Gastrocnemius medialis (tissue), 4 donors: ENCODE measurements around the gene STX17. TPM values are rescaled to one million over a fixed set of nuclear protein-coding genes. Genes with fewer than 3 reads are reported as not detected.

ENCODE experiments used
- ATAC-seq, 2 donors: fragments of 150-250 bp; one replicate each; pipeline ENCODE4 v1.9.1; 2016
- DNase-seq, 2 donors: peaks; one replicate each; pipeline ENCODE4 v3.0.0-alpha.2; 2019
- H3K27ac ChIP-seq, 4 donors: fragments of 200-600 bp; sonication (generic); 1 replicate in 1 of 4; 2 replicates in 3 of 4; pipeline ENCODE4 v1.5.1; 2016 to 2018; ENCODE audit warnings: mild to moderate bottlenecking in 2 of 4, moderate library complexity in 1 of 4
- H3K27me3 ChIP-seq, 3 donors: fragments of 200-600 bp; sonication (generic) in 2 of 3; 1 replicate in 1 of 3; 2 replicates in 2 of 3; pipeline versions ENCODE4 v1.5.1 to v1.6.0; 2016 to 2019; ENCODE audit warnings: mild to moderate bottlenecking in 1 of 3, moderate library complexity in 1 of 3
- H3K36me3 ChIP-seq, 2 donors: fragments of 200-600 bp; sonication (generic) in 1 of 2; one replicate each; pipeline ENCODE4 v1.5.1; 2017 to 2018
- H3K4me1 ChIP-seq, 2 donors: fragments of 200-600 bp; sonication (generic) in 1 of 2; one replicate each; pipeline ENCODE4 v1.5.1; 2016 to 2017; ENCODE audit warnings: mild to moderate bottlenecking in 2 of 2
- H3K4me3 ChIP-seq, 4 donors: fragments of 200-600 bp; sonication (generic) in 3 of 4; 1 replicate in 1 of 4; 2 replicates in 3 of 4; pipeline ENCODE4 v1.5.1; 2016 to 2019; ENCODE audit warnings: mild to moderate bottlenecking in 2 of 4
- H3K9me3 ChIP-seq, 3 donors: fragments of 200-600 bp; sonication (generic) in 2 of 3; 1 replicate in 1 of 3; 2 replicates in 2 of 3; pipeline ENCODE4 v1.5.1; 2016 to 2019
- POLR2A ChIP-seq, 2 donors: fragments of 450-650 bp; IDR thresholded peaks; one replicate each; pipeline ENCODE4 v1.6.1; 2017; ENCODE audit warnings: antibody characterized with exemption in 2 of 2, mild to moderate bottlenecking in 2 of 2, moderate library complexity in 2 of 2
- in situ Hi-C, 4 donors: fragments of 200-750 bp; cut with MboI; loops; one replicate each; pipeline versions ENCODE4 v1.15.0 to v1.8.0; 2017; ENCODE audit warnings: low sequenced_read_pairs in 4 of 4
- intact Hi-C: fragments of 100-400 bp; cut with DNase I; formaldehyde crosslinking; loops from one replicate; pipeline ENCODE4 v1.15.1; 2023; ENCODE audit warnings: low total_unique reads
- total RNA-seq, 4 donors: library from RNA; depleted of rRNA; stranded (reverse); fragments of >200 nt; gene quantifications; one replicate each; pipeline versions ENCODE4 v1.1.0 to v1.2.3, GENCODE V29; 2016
- TF ChIP-seq, protein P1 (sequence below), 5 experiments: fragments of 450-650 bp in 3 of 5; fragments of 200-600 bp in 2 of 5; sonication (generic) in 2 of 5; IDR thresholded peaks in 4 of 5; conservative IDR thresholded peaks in 1 of 5; 1 replicate in 4 of 5; 2 replicates in 1 of 5; pipeline ENCODE4 v1.5.1; 2016 to 2019; ENCODE audit warnings: antibody characterized with exemption in 5 of 5, mild to moderate bottlenecking in 3 of 5, moderate library complexity in 3 of 5

STX17 gene
- total RNA-seq, 4 donors from 2014 or later: 25.3 to 34.4 (median 31.6) TPM

DNA sequence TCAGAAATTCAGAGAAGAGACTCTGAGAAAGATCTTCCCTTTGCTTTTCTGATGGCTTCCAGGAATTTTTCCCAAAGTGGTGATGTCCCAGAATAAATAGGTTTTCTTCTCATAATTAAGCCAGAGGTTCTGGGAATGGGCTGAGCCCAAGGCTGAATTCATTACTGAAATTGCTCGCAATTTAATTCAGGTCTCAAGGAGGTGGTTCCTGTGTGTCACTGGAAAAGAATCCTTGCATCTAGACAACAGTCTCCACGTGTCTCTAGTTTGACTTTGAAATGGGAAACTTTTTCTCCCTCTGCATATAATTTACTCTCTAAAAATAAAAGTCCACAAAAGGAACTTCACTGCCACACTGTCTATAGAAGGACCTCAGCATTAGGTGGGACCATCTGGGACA is 27.8 kb upstream of the STX17 start:
- Histone ChIP-seq H3K9me3 (no peaks in the 10 kb centered on the region), H3K36me3 (no peaks in the 10 kb centered on the region), H3K27me3 (no peaks in the 10 kb centered on the region), H3K27ac (no peak overlapping the region), H3K4me3 (no peak overlapping the region), H3K4me1 (no peaks in the 10 kb centered on the region)
- ATAC-seq: no peak
- no peak for TF ChIP-seq POLR2A (IDR thresholded peaks at IDR 0.05)
- TF ChIP-seq, protein P1, sequence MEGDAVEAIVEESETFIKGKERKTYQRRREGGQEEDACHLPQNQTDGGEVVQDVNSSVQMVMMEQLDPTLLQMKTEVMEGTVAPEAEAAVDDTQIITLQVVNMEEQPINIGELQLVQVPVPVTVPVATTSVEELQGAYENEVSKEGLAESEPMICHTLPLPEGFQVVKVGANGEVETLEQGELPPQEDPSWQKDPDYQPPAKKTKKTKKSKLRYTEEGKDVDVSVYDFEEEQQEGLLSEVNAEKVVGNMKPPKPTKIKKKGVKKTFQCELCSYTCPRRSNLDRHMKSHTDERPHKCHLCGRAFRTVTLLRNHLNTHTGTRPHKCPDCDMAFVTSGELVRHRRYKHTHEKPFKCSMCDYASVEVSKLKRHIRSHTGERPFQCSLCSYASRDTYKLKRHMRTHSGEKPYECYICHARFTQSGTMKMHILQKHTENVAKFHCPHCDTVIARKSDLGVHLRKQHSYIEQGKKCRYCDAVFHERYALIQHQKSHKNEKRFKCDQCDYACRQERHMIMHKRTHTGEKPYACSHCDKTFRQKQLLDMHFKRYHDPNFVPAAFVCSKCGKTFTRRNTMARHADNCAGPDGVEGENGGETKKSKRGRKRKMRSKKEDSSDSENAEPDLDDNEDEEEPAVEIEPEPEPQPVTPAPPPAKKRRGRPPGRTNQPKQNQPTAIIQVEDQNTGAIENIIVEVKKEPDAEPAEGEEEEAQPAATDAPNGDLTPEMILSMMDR (IDR thresholded peaks at IDR 0.05 in 4 of 5, conservative IDR thresholded peaks at IDR 0.05 in 1 of 5): no peak
- intact Hi-C loops (no loop called here), in situ Hi-C loops (no loop called here)
- no peak for DNase-seq

DNA sequence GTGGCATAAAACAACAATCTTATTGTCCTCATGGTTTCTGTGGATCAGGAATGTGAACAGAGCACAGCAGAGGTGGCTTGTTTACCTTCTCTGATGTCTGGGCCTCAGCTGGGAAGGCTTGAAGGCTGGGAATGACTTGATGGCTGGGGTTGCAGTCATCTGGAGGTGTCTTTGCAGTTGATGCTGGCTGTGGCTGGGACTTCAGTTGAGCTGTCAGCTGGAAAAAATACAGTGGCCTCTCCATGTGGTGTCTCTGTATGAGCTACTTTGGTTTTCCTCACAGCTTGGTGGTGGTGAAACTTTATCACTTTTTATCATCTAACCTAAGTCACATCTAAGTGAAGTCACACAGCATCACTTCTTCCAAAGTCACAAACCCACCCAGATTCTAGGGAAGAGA is 24.7 kb upstream of the STX17 start:
- intact Hi-C loops: no loop called here
- in situ Hi-C loops: no loop called here

DNA sequence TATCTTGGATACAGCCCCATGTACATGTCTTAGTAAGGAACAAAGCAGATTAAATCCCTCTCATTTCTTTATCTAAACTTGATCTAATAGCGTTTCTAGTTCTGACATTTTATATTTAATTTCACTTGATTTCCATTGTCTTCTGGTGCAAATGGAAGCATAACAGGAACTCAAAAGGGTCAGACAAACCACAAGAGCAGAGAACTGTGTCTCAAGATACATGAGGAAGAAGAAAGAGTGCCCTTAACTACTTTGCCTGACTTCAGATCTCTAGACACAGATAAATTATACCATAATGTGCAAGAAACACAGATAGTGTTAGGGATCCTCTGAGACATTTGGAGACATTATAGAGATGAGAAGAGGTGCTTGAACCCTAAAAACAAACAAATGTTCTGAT is 20.7 kb upstream of the STX17 start:
- TF ChIP-seq POLR2A (IDR thresholded peaks at IDR 0.05): no peak
- TF ChIP-seq, protein P1 (IDR thresholded peaks at IDR 0.05 in 4 of 5, conservative IDR thresholded peaks at IDR 0.05 in 1 of 5): no peak
- intact Hi-C loops (no loop called here), in situ Hi-C loops (no loop called here)
- Histone ChIP-seq H3K36me3 (no peaks in the 10 kb centered on the region), H3K9me3 (no peaks in the 10 kb centered on the region), H3K27me3 (no peaks in the 10 kb centered on the region), H3K4me3 (no peak overlapping the region), H3K27ac (no peak overlapping the region), H3K4me1 (no peaks in the 10 kb centered on the region)
- no peak for DNase-seq
- ATAC-seq: no peak

More for the DNA sequence above, 24.7 kb upstream of the STX17 start:
- DNase-seq (no peak), ATAC-seq (no peak)
- no peaks in the 10 kb centered on the region for H3K36me3 ChIP-seq
- no peaks in the 10 kb centered on the region for H3K27me3 ChIP-seq
- no peaks in the 10 kb centered on the region for H3K9me3 ChIP-seq
- no peaks in the 10 kb centered on the region for H3K4me1 ChIP-seq
- TF ChIP-seq POLR2A (IDR thresholded peaks at IDR 0.05): no peak
- TF ChIP-seq, protein P1 (IDR thresholded peaks at IDR 0.05 in 4 of 5, conservative IDR thresholded peaks at IDR 0.05 in 1 of 5): no peak
- H3K27ac ChIP-seq: no peak overlapping the region
- H3K4me3 ChIP-seq: no peak overlapping the region

DNA sequence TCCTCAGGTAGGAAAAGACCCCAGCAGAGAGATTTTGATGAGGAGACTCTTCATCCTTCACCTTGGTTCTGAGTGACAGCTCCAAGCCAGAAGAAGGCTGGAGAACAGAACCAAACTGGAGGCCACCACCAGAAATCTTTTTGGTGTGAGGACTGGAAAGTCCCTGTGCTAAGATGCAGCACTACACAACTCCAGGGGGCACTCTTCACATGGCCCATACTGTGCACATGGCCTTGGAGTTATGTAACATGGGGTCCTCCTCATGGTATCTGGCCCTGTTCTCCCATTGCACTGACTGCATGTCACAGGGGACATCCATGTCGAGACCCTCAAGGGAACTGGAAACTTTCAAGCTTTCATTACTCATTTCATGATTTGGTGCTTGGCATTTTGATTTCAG is 17.3 kb upstream of the STX17 start:
- Histone ChIP-seq H3K27me3 (no peaks in the 10 kb centered on the region), H3K4me1 (no peaks in the 10 kb centered on the region), H3K9me3 (no peaks in the 10 kb centered on the region), H3K4me3 (no peak overlapping the region), H3K27ac (no peak overlapping the region), H3K36me3 (no peaks in the 10 kb centered on the region)
- ATAC-seq: no peak
- TF ChIP-seq, protein P1 (IDR thresholded peaks at IDR 0.05 in 4 of 5, conservative IDR thresholded peaks at IDR 0.05 in 1 of 5): no peak
- TF ChIP-seq POLR2A (IDR thresholded peaks at IDR 0.05): no peak
- in situ Hi-C loops (no loop called here), intact Hi-C loops (no loop called here)
- DNase-seq: no peak

DNA sequence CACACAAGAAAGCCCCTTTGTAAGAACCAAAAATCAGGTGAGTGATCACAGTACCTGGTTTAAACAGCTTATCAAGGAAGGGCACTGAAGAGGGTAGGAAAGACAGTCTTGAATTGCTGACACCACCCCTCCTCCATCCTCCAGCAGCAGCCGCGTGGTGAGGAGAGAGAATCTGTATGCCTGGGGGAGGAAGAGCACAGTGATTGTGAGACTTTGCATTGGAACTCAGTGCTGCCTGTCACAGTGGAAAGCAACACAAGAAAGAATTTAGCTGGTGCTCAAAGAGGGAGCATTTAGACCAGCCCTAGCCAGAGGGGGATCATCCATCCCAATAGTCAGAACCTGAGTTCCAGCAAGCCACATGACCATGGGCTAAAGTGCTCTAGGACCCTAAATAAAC is 11.6 kb upstream of the STX17 start:
- no peaks in the 10 kb centered on the region for H3K9me3 ChIP-seq
- H3K36me3 ChIP-seq: no peaks in the 10 kb centered on the region
- DNase-seq: no peak
- no peaks in the 10 kb centered on the region for H3K27me3 ChIP-seq
- in situ Hi-C loops (no loop called here), intact Hi-C loops (no loop called here)
- no peak for ATAC-seq
- H3K4me1 ChIP-seq: no peaks in the 10 kb centered on the region
- H3K4me3 ChIP-seq: no peak overlapping the region
- TF ChIP-seq, protein P1 (IDR thresholded peaks at IDR 0.05 in 4 of 5, conservative IDR thresholded peaks at IDR 0.05 in 1 of 5): no peak
- TF ChIP-seq POLR2A (IDR thresholded peaks at IDR 0.05): no peak
- H3K27ac ChIP-seq: no peak overlapping the region
